H1 (cell line): ENCODE results near the gene PLPP4. TPM values are rescaled to one million over a fixed set of nuclear protein-coding genes. Genes with fewer than 3 reads are reported as not detected.

Source experiments
- CTCF ChIA-PET: fragments of 300-600 bp; sonication (Branson Sonifier 250); formaldehyde crosslinking; loops from one replicate; lab custom pipeline; 2021; ENCODE audit not compliant: partially characterized antibody; lab: Charles Lee
- POLR2A ChIA-PET: fragments of 300-600 bp; sonication (Branson Sonifier 250); formaldehyde crosslinking; loops from one replicate; lab custom pipeline; 2021; ENCODE audit warnings: inconsistent platforms; ENCODE audit not compliant: partially characterized antibody; lab: Charles Lee
- DNase-seq, 2 experiments: peaks; one replicate each; pipeline versions ENCODE4 v3.0.0 to v3.0.0-alpha.2; 2010 to 2022; ENCODE audit warnings: low spot score in 2 of 2, low read depth in 1 of 2, mixed read lengths in 1 of 2
- FAIRE-seq: peaks from 2 replicates; lab custom pipeline; 2011; peaks lifted over from hg19 to GRCh38; lab: Jason Lieb, UNC
- H2AFZ ChIP-seq: 2 replicates; pipeline ENCODE4 v1.8.1; 2012; ENCODE audit warnings: low read length, inconsistent platforms
- H2AK5ac ChIP-seq: 2 replicates; pipeline ENCODE4 v1.6.1; 2013; ENCODE audit warnings: low read depth, low read length
- H2BK120ac ChIP-seq: replicated peaks from 2 replicates; pipeline ENCODE3; 2013; ENCODE audit warnings: low read depth, low read length, inconsistent platforms
- H2BK12ac ChIP-seq: 2 replicates; pipeline ENCODE4 v1.6.1; 2013; ENCODE audit warnings: low read depth, low read length
- H2BK15ac ChIP-seq: 2 replicates; pipeline ENCODE4 v1.6.1; 2013; ENCODE audit warnings: low read length
- H2BK20ac ChIP-seq: 2 replicates; pipeline ENCODE4 v1.6.1; 2013; ENCODE audit warnings: low read length
- H2BK5ac ChIP-seq: 2 replicates; pipeline ENCODE4 v1.6.1; 2013; ENCODE audit warnings: low read depth, low read length
- H3K14ac ChIP-seq: 2 replicates; pipeline ENCODE4 v1.6.1; 2013; ENCODE audit warnings: inconsistent platforms; ENCODE audit not compliant: insufficient read length
- H3K18ac ChIP-seq: 2 replicates; pipeline ENCODE4 v1.6.1; 2013; ENCODE audit warnings: low read length; ENCODE audit errors: extremely low read depth
- H3K23ac ChIP-seq: 2 replicates; pipeline ENCODE4 v1.6.1; 2013; ENCODE audit warnings: inconsistent platforms; ENCODE audit not compliant: insufficient read length
- H3K23me2 ChIP-seq: 2 replicates; pipeline ENCODE4 v1.6.1; 2013; ENCODE audit warnings: low read depth, low read length
- H3K27ac ChIP-seq: 2 replicates; pipeline ENCODE4 v1.6.1; 2011; ENCODE audit warnings: low read depth, low read length, inconsistent platforms
- H3K27me3 ChIP-seq, 4 experiments: replicated peaks in 1 of 4; 1 replicate in 1 of 4; 2 replicates in 3 of 4; pipeline versions ENCODE4 v1.6.1 to v1.8.1; 2011 to 2013; ENCODE audit warnings: low read length in 3 of 4, mild to moderate bottlenecking in 3 of 4, inconsistent platforms in 2 of 4, mixed read lengths in 2 of 4, moderate library complexity in 1 of 4; ENCODE audit not compliant: control insufficient read depth in 3 of 4, insufficient read depth in 3 of 4; ENCODE audit errors: extremely low read depth in 1 of 4
- H3K36me3 ChIP-seq, 4 experiments: 2 replicates each; pipeline versions ENCODE4 v1.6.1 to v1.8.1; 2011 to 2013; ENCODE audit warnings: mild to moderate bottlenecking in 4 of 4, low read length in 3 of 4, moderate library complexity in 2 of 4, control low read depth in 1 of 4, inconsistent platforms in 1 of 4; ENCODE audit not compliant: insufficient read depth in 4 of 4, control insufficient read depth in 2 of 4
- H3K4ac ChIP-seq: replicated peaks from 2 replicates; pipeline ENCODE3; 2013; ENCODE audit warnings: low read length, low read depth, mixed read lengths, inconsistent platforms; ENCODE audit not compliant: insufficient read length
- H3K4me1 ChIP-seq, 4 experiments: replicated peaks in 1 of 4; 1 replicate in 1 of 4; 2 replicates in 3 of 4; pipeline versions ENCODE4 v1.6.1 to v1.8.1; 2011 to 2013; ENCODE audit warnings: low read length in 3 of 4, inconsistent platforms in 2 of 4, mixed read lengths in 1 of 4; ENCODE audit not compliant: insufficient read depth in 4 of 4, control insufficient read depth in 3 of 4
- H3K4me2 ChIP-seq, 2 experiments: 2 replicates each; pipeline versions ENCODE4 v1.6.1 to v1.8.1; 2011 to 2013; ENCODE audit warnings: low read depth in 2 of 2, low read length in 2 of 2, control low read depth in 1 of 2, inconsistent platforms in 1 of 2, mild to moderate bottlenecking in 1 of 2; ENCODE audit not compliant: insufficient read depth in 1 of 2
- H3K4me3 ChIP-seq, 4 experiments: fragments of 200-600, 300-600 bp in 1 of 4; sonication (generic), shearing (Covaris generic), sonication (Bioruptor Twin) in 1 of 4; 2 replicates each; pipeline versions ENCODE4 v1.5.1 to v1.8.1; 2011 to 2016; ENCODE audit warnings: low read length in 4 of 4, low read depth in 3 of 4, control low read depth in 2 of 4, inconsistent platforms in 2 of 4, mild to moderate bottlenecking in 2 of 4, mixed read lengths in 1 of 4, moderate library complexity in 1 of 4; ENCODE audit not compliant: insufficient read depth in 2 of 4; ENCODE audit errors: extremely low read depth in 1 of 4
- H3K56ac ChIP-seq: replicated peaks from 2 replicates; pipeline ENCODE3; 2013; ENCODE audit warnings: low read depth, mild to moderate bottlenecking, mixed read lengths, low read length, inconsistent platforms; ENCODE audit not compliant: insufficient read length
- H3K79me1 ChIP-seq: 2 replicates; pipeline ENCODE4 v1.6.1; 2013; ENCODE audit warnings: low read depth, low read length, control low read depth
- H3K79me2 ChIP-seq, 2 experiments: 2 replicates each; pipeline versions ENCODE4 v1.6.1 to v1.8.1; 2012 to 2013; ENCODE audit warnings: low read length in 2 of 2, mild to moderate bottlenecking in 2 of 2, inconsistent platforms in 1 of 2; ENCODE audit not compliant: insufficient read depth in 2 of 2, control insufficient read depth in 1 of 2
- H3K9ac ChIP-seq, 4 experiments: replicated peaks in 1 of 4; 1 replicate in 1 of 4; 2 replicates in 3 of 4; pipeline versions ENCODE4 v1.6.1 to v1.8.1; 2011 to 2013; ENCODE audit warnings: low read depth in 3 of 4, low read length in 3 of 4, control low read depth in 2 of 4, mild to moderate bottlenecking in 2 of 4, moderate library complexity in 2 of 4, inconsistent platforms in 1 of 4; ENCODE audit errors: extremely low read depth in 1 of 4
- H3K9me3 ChIP-seq, 2 experiments: 2 replicates each; pipeline versions ENCODE4 v1.6.1 to v1.8.1; 2012 to 2013; ENCODE audit warnings: mild to moderate bottlenecking in 2 of 2, moderate library complexity in 2 of 2, control low read depth in 1 of 2, inconsistent platforms in 1 of 2, low read depth in 1 of 2, low read length in 1 of 2, mixed read lengths in 1 of 2; ENCODE audit not compliant: insufficient read depth in 2 of 2
- H4K20me1 ChIP-seq, 2 experiments: replicated peaks in 1 of 2; 2 replicates each; pipeline versions ENCODE3 to v1.8.1; 2011 to 2013; ENCODE audit warnings: inconsistent platforms in 2 of 2, low read length in 2 of 2, mild to moderate bottlenecking in 1 of 2; ENCODE audit not compliant: insufficient read depth in 2 of 2, control insufficient read depth in 1 of 2
- H4K5ac ChIP-seq: 2 replicates; pipeline ENCODE4 v1.6.1; 2013; ENCODE audit warnings: low read length, low read depth, mixed read lengths, inconsistent platforms; ENCODE audit not compliant: insufficient read length
- H4K8ac ChIP-seq: 2 replicates; pipeline ENCODE4 v1.8.0; 2013; ENCODE audit warnings: mild to moderate bottlenecking, moderate library complexity, low read length, inconsistent platforms; ENCODE audit not compliant: insufficient read depth; ENCODE audit errors: extremely low read depth
- H4K91ac ChIP-seq: replicated peaks from 2 replicates; pipeline ENCODE3; 2013; ENCODE audit warnings: low read length, mixed read lengths, inconsistent platforms; ENCODE audit not compliant: insufficient read length
- RBBP5 ChIP-seq: IDR thresholded peaks from 2 replicates; pipeline ENCODE4 v1.7.1; 2012; ENCODE audit warnings: low read depth, mild to moderate bottlenecking, inconsistent platforms, low read length, moderate library complexity, borderline replicate concordance
- SP4 ChIP-seq: IDR thresholded peaks from 2 replicates; pipeline ENCODE4 v1.6.1; 2012; ENCODE audit warnings: low read length, inconsistent platforms
- WGBS, 2 experiments: shearing (Covaris generic) in 1 of 2; methylation state at CpG; one replicate each; pipeline versions ENCODE4 v1.1.6 to v1.1.7; 2013 to 2015; ENCODE audit warnings: low lambda C conversion rate in 2 of 2, mixed read lengths in 2 of 2, inconsistent platforms in 1 of 2, low coverage in 1 of 2, missing lambda C conversion rate in 1 of 2; ENCODE audit not compliant: insufficient replicate concordance in 2 of 2, insufficient coverage in 1 of 2, insufficient read length in 1 of 2; ENCODE audit errors: extremely low coverage in 1 of 2, missing lambda C conversion rate in 1 of 2; 5-methylcytosine and 5-hydroxymethylcytosine counted together
- polyA plus RNA-seq, 7 experiments: library from polyadenylated mRNA; depleted of rRNA in 3 of 7; stranded (reverse) in 5 of 7; unstranded in 2 of 7; fragments of >200 nt in 5 of 7; fragments of 200-250 nt in 2 of 7; gene quantifications; 1 replicate in 5 of 7; 2 replicates in 1 of 7; 4 replicates in 1 of 7; pipeline versions ENCODE4 v1.2.1 to v1.2.3, GENCODE V29; 2011 to 2013; ENCODE audit warnings: missing spikeins in 2 of 7, mixed read lengths in 2 of 7
- total RNA-seq: library from RNA; stranded (reverse); fragmentation: NEBNext Ultra II Directional; extraction: Animal tissue kit (Norgen Biotek cat#: 25700); gene quantifications from 2 replicates; pipeline ENCODE4 v1.2.1, GENCODE V29; 2021

Gene PLPP4
- total and polyA plus RNA-seq, 2 of the 8 experiments (the other 6 are each of a cell fraction or from before 2014, with no cell fraction given) = 0.30 TPM; not detected in 1

- Histone ChIP-seq H4K5ac (no peak overlapping the region), H2BK20ac (no peak overlapping the region), H3K23me2 (no peaks in the 10 kb centered on the region), H2AK5ac (no peak overlapping the region), H4K20me1 (no peaks in the 10 kb centered on the region), H3K4me1 (no peaks in the 10 kb centered on the region), H2AFZ (no peak overlapping the region), H3K4ac (no peak overlapping the region), H3K79me2 (no peaks in the 10 kb centered on the region), H4K8ac (no peak overlapping the region), H3K56ac (no peak overlapping the region), H3K36me3 (no peaks in the 10 kb centered on the region), H3K4me2 (no peak overlapping the region), H3K4me3 (no peak overlapping the region), H3K23ac (no peak overlapping the region), H2BK5ac (no peak overlapping the region), H4K91ac (no peak overlapping the region), H2BK12ac (no peak overlapping the region), H3K14ac (no peak overlapping the region), H2BK120ac (no peak overlapping the region), H3K9ac (no peak overlapping the region), H3K79me1 (no peaks in the 10 kb centered on the region), H3K27me3 (no peaks in the 10 kb centered on the region; a peak in 1 of 7 replicates), H3K27ac (no peak overlapping the region), H3K18ac (no peak overlapping the region), H2BK15ac (no peak overlapping the region), H3K9me3 (no peaks in the 10 kb centered on the region)
- ChIA-PET POLR2A (no interaction called here), CTCF (interaction anchor here (0.7 to 1.2 kb wide), 2 partner anchors 10 to 92 kb away, joined by 3 read pairs; no protein-coding TSS in a partner anchor)
- DNase-seq (no peak), FAIRE-seq (no peak)
- WGBS, 2 experiments = 89% methylated on average over 1 of the region's 1 CpG; no CpG with 5 or more reads in 1 of the 2 experiments
- TF ChIP-seq RBBP5 = no peak
- no peak for TF ChIP-seq SP4
These were observed 73.7 kb downstream of the PLPP4 start for GRCh38 chr10:120530699-120531098.
